Stomach smooth muscle (tissue), 2 donors: ENCODE measurements around the gene MYO5B.

Experiments used
- H3K27ac ChIP-seq: one replicate; pipeline ENCODE4 v1.7.0; 2013; ENCODE audit warnings: mild to moderate bottlenecking, low read length, inconsistent platforms
- H3K27me3 ChIP-seq, 2 donors: one replicate each; pipeline ENCODE4 v1.7.0; 2013; ENCODE audit warnings: low read length in 2 of 2; ENCODE audit not compliant: insufficient read depth in 2 of 2, control insufficient read depth in 1 of 2
- H3K36me3 ChIP-seq, 2 donors: one replicate each; pipeline ENCODE4 v1.7.0; 2013; ENCODE audit warnings: low read length in 2 of 2; ENCODE audit not compliant: control insufficient read depth in 2 of 2, insufficient read depth in 2 of 2
- H3K4me1 ChIP-seq: one replicate; pipeline ENCODE4 v1.7.0; 2013; ENCODE audit warnings: low read length; ENCODE audit not compliant: control insufficient read depth, insufficient read depth
- H3K4me3 ChIP-seq, 2 donors: one replicate each; pipeline ENCODE4 v1.7.0; 2013; ENCODE audit warnings: low read length in 2 of 2
- H3K9ac ChIP-seq, 2 donors: one replicate each; pipeline ENCODE4 v1.7.0; 2013; ENCODE audit warnings: low read length in 2 of 2, mild to moderate bottlenecking in 1 of 2
- H3K9me3 ChIP-seq, 2 donors: one replicate each; pipeline ENCODE4 v1.7.0; 2013; ENCODE audit warnings: low read length in 2 of 2; ENCODE audit not compliant: control insufficient read depth in 2 of 2
- donor health status: healthy.
- donor health status: Pancreatic carcinoma.

The MYO5B gene

GRCh38 chr18:50024466-50024865 is 170.5 kb downstream of the MYO5B start:
- H3K9me3 ChIP-seq, result peaks cover 5 to 7% of the 10 kb centered on the region in 2 donors
- H3K4me1 ChIP-seq, result no peaks in the 10 kb centered on the region
- H3K27ac ChIP-seq, result no peak overlapping the region
- no peak overlapping the region for H3K4me3 ChIP-seq
- H3K36me3 ChIP-seq, result no peaks in the 10 kb centered on the region
- peaks cover 0 to 4% of the 10 kb centered on the region in 2 donors for H3K27me3 ChIP-seq
- H3K9ac ChIP-seq, result no peak overlapping the region

- H3K27me3 ChIP-seq, result no peaks in the 10 kb centered on the region
- H3K4me1 ChIP-seq, result no peaks in the 10 kb centered on the region
- H3K4me3 ChIP-seq, result no peak overlapping the region
- H3K27ac ChIP-seq, result no peak overlapping the region
- no peaks in the 10 kb centered on the region for H3K36me3 ChIP-seq
- peaks cover 5 to 7% of the 10 kb centered on the region in 2 donors for H3K9me3 ChIP-seq
- no peak overlapping the region for H3K9ac ChIP-seq
These were observed 172.0 kb downstream of the MYO5B start for GRCh38 chr18:50022985-50023384.

- Histone ChIP-seq H3K36me3 (no peaks in the 10 kb centered on the region), H3K4me1 (peaks cover 14% of the 10 kb centered on the region), H3K27me3 (no peaks in the 10 kb centered on the region), H3K4me3 (no peak overlapping the region), H3K9me3 (no peaks in the 10 kb centered on the region), H3K9ac (no peak overlapping the region), H3K27ac (no peak overlapping the region)
These were observed 180.3 kb downstream of the MYO5B start for GRCh38 chr18:50014606-50015005.

- Histone ChIP-seq H3K4me3 (no peak overlapping the region), H3K4me1 (peaks cover 14% of the 10 kb centered on the region), H3K36me3 (no peaks in the 10 kb centered on the region), H3K9ac (no peak overlapping the region), H3K27me3 (no peaks in the 10 kb centered on the region), H3K9me3 (no peaks in the 10 kb centered on the region), H3K27ac (no peak overlapping the region)
These were observed 181.4 kb downstream of the MYO5B start for GRCh38 chr18:50013363-50014138.

- peak overlapping the region; percentile 49 for H3K27ac ChIP-seq
- H3K9me3 ChIP-seq, result no peaks in the 10 kb centered on the region
- H3K9ac ChIP-seq, result no peak overlapping the region
- H3K4me1 ChIP-seq, result peaks cover 14% of the 10 kb centered on the region
- no peak overlapping the region for H3K4me3 ChIP-seq
- H3K27me3 ChIP-seq, result no peaks in the 10 kb centered on the region
- H3K36me3 ChIP-seq, result no peaks in the 10 kb centered on the region
These were observed 183.0 kb downstream of the MYO5B start for GRCh38 chr18:50011813-50012435.

- Histone ChIP-seq H3K4me3 (no peak overlapping the region), H3K27me3 (no peaks in the 10 kb centered on the region), H3K36me3 (no peaks in the 10 kb centered on the region), H3K9me3 (no peaks in the 10 kb centered on the region), H3K27ac (no peak overlapping the region), H3K9ac (no peak overlapping the region), H3K4me1 (peaks cover 14% of the 10 kb centered on the region)
These were observed 185.1 kb downstream of the MYO5B start for GRCh38 chr18:50009773-50010335.

- no peak overlapping the region for H3K4me3 ChIP-seq
- H3K4me1 ChIP-seq, result peaks cover 14% of the 10 kb centered on the region
These were observed 186.6 kb downstream of the MYO5B start for GRCh38 chr18:50008306-50008705.

GRCh38 chr18:50006470-50007046 is 188.4 kb downstream of the MYO5B start:
- no peak overlapping the region for H3K4me3 ChIP-seq
- no peak overlapping the region for H3K9ac ChIP-seq
- H3K9me3 ChIP-seq, result peaks cover 0 to 3% of the 10 kb centered on the region in 2 donors
- H3K4me1 ChIP-seq, result peaks cover 5% of the 10 kb centered on the region
- no peak overlapping the region for H3K27ac ChIP-seq
- H3K27me3 ChIP-seq, result peaks cover 0 to 2% of the 10 kb centered on the region in 2 donors
- no peaks in the 10 kb centered on the region for H3K36me3 ChIP-seq

More at GRCh38 chr18:50008306-50008705, 186.6 kb downstream of the MYO5B start:
- Histone ChIP-seq H3K27ac (no peak overlapping the region), H3K9ac (no peak overlapping the region), H3K9me3 (no peaks in the 10 kb centered on the region), H3K36me3 (no peaks in the 10 kb centered on the region), H3K27me3 (no peaks in the 10 kb centered on the region)

GRCh38 chr18:50004013-50004412 is 190.9 kb downstream of the MYO5B start:
- Histone ChIP-seq H3K4me3 (no peak overlapping the region), H3K9me3 (peaks cover 0 to 3% of the 10 kb centered on the region in 2 donors), H3K27me3 (peaks cover 0 to 8% of the 10 kb centered on the region in 2 donors), H3K36me3 (no peaks in the 10 kb centered on the region), H3K9ac (no peak overlapping the region), H3K4me1 (no peaks in the 10 kb centered on the region), H3K27ac (no peak overlapping the region)

GRCh38 chr18:50002781-50003180 is 192.2 kb downstream of the MYO5B start:
- no peak overlapping the region for H3K9ac ChIP-seq
- H3K9me3 ChIP-seq, result peaks cover 0 to 3% of the 10 kb centered on the region in 2 donors
- H3K27ac ChIP-seq, result no peak overlapping the region
- H3K4me1 ChIP-seq, result no peaks in the 10 kb centered on the region
- no peak overlapping the region for H3K4me3 ChIP-seq
- H3K36me3 ChIP-seq, result no peaks in the 10 kb centered on the region
- peaks cover 0 to 8% of the 10 kb centered on the region in 2 donors for H3K27me3 ChIP-seq
